HG03378 (cell line): ENCODE measurements around the gene GDI2.

Experiments
- ATAC-seq: cut with Tn5 transposase; IDR thresholded peaks from one replicate; pipeline ENCODE4 v1.9.1; 2021; ENCODE audit warnings: mild to moderate bottlenecking, moderate library complexity; ENCODE audit not compliant: unreplicated experiment

Gene GDI2

GRCh38 chr10:5746197-5746596 is 67.0 kb downstream of the GDI2 start:
- no peak for ATAC-seq

GRCh38 chr10:5744849-5745248 is 68.4 kb downstream of the GDI2 start:
- ATAC-seq, result no peak

DNA sequence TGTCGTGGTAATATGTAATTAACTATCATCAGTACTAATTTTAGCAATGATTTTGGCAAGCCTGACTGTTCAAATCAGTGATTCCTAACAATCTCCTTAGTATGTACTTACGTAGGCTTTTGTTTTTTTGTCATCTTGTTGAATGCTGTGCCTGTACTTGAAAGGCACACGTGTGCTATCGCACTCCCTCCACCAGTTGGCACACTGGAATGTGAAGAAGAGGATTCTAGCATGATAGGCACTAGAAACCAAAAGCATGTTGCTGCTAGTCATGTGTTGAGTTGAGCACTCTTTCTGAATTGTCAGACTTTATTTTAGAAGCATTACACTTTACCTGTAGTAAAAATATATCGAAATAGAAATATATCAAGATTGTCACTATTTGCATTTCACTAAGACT is 69.5 kb downstream of the GDI2 start:
- ATAC-seq, result no peak

DNA sequence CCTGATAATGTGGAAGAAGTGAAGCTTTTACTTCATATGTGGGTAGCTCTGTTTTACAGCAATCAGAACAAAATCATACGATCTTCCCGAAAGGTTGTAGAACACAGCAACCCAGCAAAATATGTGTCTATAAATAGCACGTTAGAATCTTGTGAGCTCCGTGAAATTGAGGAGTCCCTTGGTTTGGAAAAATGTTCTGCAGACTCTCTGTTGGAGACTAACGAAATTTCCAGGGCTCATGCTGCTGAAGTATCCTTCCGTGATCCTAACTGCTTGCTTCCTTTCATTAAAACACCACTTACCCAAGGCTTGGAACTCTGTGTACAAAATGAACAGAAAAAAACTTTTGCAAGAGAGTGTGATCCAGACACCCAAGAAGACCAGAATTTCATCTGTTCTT is 71.1 kb downstream of the GDI2 start:
- ATAC-seq, result no peak

DNA sequence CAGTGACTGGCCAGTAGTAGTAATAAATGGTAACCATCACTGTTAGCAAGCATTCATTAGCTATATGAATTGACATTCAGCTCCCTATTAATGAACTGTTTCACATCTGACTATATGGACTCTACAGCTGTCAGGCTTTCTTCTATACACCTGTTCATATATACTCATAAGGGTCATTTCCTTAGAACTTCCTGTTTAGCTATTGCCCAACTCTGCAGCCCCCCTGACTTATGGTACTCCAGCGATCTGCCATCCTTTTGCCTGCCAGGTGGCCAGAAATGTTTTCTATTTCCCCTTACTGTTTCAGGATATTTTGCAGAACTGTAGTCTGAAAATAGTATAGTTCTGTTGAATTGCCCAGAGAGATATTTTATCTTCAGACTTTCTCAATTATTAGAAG is 72.0 kb downstream of the GDI2 start:
- no peak for ATAC-seq

DNA sequence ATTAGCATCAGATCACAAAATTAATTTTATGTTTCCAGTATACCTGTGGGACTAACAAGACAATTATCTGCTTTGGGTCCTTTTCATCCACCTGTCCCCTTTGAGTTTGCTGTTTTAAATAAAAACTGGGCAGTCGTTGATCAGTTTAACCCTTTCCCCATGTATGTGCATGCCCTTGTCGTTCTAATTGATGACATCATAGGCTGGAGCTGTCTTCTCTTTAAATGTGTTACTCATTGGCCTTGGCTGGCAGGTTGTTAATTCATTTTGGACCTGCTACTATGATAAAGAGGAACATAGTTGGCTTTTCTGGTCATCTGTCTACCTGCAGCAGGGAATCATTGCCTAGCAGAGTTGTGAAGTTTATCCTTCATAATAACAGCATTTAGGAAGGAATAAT is 74.8 kb downstream of the GDI2 start:
- ATAC-seq, result no peak

DNA sequence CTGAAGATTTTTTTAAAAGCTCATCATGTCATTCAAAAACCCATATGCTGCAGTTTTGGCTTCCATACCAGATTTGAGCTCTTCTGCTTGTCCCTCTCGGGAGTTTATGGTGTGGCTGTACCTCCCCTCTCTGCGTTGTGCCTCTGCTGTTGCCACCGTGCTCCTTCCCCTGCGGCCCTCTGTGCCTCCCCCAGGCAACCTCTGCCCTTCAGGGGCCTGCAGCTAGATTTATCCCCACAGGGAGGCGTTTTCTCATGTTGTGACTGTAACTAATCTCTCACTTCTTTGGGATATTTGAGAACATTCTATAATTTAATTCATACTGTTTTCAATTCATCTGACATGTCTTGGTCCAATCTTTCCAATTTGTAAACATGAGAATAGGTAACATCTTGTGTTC is 75.9 kb downstream of the GDI2 start:
- no peak for ATAC-seq

GRCh38 chr10:5736591-5736990 is 76.6 kb downstream of the GDI2 start:
- no peak for ATAC-seq

DNA sequence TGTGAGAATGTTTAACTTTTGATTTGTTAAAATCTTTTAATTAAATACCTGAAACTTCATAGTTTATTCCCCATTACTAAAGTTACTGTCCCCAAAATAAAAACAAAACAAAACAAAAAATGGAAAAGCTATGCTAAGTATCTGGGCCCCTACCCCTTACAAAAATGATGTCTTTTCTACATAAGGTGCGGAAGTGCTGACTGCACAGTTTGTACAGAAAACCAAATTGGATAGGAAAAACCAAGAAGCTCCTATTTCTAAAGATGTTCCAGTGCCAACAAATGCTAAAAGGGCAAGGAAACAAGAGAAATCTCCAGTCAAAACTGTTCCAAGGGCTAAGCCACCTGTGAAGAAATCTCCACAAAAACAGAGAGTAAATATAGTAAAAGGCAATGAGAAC is 78.1 kb downstream of the GDI2 start:
- no peak for ATAC-seq

DNA sequence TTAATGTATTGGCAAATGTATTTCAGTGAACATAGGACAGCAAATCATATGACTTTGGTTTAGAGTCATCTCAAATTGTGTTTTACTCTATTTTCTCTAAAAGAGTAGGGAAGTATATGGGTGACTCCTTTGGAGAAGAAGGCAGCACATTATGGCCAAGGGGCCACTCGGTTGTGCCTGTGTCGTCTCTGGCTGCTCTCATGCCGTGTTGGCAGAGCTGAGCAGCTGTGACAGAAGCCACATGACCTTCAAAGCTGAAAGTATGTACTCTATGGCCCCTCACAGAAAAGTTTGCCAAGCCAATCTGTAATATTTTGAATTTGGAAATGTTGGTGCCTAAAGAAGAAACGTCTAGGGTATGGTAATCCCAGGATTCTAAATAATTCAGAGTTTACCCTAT is 81.1 kb downstream of the GDI2 start:
- no peak for ATAC-seq

GRCh38 chr10:5731559-5731958 is 81.7 kb downstream of the GDI2 start:
- no peak for ATAC-seq

DNA sequence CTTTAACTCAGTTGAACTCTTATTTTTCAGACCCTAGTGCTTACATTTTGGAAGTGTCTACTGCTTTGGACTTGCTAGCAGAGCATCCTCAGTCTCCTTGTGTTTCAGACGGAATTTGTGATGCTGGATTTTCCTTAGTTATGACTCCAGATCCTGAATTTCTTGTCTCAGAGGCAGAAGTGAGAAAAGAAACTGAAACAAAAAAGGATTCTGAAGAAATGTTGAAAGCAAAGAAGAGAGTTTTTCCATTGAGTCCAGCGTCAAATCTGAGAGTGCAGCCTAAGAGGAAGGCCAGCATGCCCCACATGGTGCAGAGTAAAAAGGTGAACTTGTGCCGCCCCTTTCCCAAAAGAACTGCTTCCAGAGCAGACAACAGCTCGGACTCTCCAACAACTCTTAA is 82.5 kb downstream of the GDI2 start:
- no peak for ATAC-seq

GRCh38 chr10:5723692-5724091 is 89.5 kb downstream of the GDI2 start:
- no peak for ATAC-seq

- ATAC-seq, result no peak
Observed at GRCh38 chr10:5720182-5720581, 93.1 kb downstream of the GDI2 start.

DNA sequence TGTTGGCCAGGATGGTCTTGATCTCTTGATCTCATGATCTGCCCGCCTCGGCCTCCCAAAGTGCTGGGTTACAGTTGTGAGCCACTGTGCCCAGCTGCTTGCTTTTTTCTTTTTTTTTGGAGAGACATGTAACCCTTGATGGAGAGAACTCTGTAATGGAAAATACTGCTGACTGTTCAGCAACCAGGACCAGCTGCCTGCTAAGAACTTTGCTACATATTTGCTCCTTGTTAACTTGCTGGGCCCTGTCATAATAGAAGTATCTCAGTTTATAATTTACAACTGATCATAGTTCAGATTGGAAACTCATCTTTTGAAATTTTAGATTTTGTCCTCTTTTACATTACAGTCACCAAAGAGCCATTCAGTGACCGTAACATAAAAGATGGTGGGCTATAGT is 93.7 kb downstream of the GDI2 start:
- no peak for ATAC-seq
